HFFc6 (cell line): ENCODE measurements around the gene LPIN2. TPM values are rescaled to one million over a fixed set of nuclear protein-coding genes. Genes with fewer than 3 reads are reported as not detected.

Experiments used
- DNase-seq: peaks from one replicate; pipeline ENCODE4 v3.0.0-alpha.2; 2018
- H3K27ac Mint-ChIP-seq: 2 replicates; pipeline ENCODE4 v1.8.0; 2020; ENCODE audit warnings: mild to moderate bottlenecking, mixed read lengths
- H3K27me3 Mint-ChIP-seq: 2 replicates; pipeline ENCODE4 v1.8.0; 2021; ENCODE audit warnings: mild to moderate bottlenecking, moderate library complexity, mixed read lengths; ENCODE audit not compliant: insufficient read depth
- H3K36me3 Mint-ChIP-seq: 2 replicates; pipeline ENCODE4 v1.8.0; 2021; ENCODE audit warnings: low read depth, mixed read lengths
- H3K4me1 Mint-ChIP-seq: 2 replicates; pipeline ENCODE4 v1.8.0; 2020; ENCODE audit warnings: low read depth, mixed read lengths
- H3K4me3 Mint-ChIP-seq: 2 replicates; pipeline ENCODE4 v1.8.0; 2020; ENCODE audit warnings: mild to moderate bottlenecking, moderate library complexity, mixed read lengths
- H3K9me3 Mint-ChIP-seq: 2 replicates; pipeline ENCODE4 v1.8.0; 2020; ENCODE audit warnings: mild to moderate bottlenecking, mixed read lengths
- long read RNA-seq: library from polyadenylated mRNA; unstranded; transcript quantifications from one replicate; pipeline ENCODE4 v2.0.0, GENCODE V29; 2019
- total RNA-seq, 6 experiments: library from RNA; stranded (reverse); fragmentation: NEBNext Ultra II Directional; extraction: Animal tissue kit (Norgen Biotek cat#: 25700); gene quantifications; 2 replicates in 1 of 6; 3 replicates in 5 of 6; pipeline ENCODE4 v1.2.3, GENCODE V29; 2021
- TF ChIP-seq, protein P1 (sequence below): fragments of 200-600 bp; sonication (generic); IDR thresholded peaks from 2 replicates; pipeline ENCODE4 v1.5.0; 2021; ENCODE audit warnings: antibody characterized with exemption, mild to moderate bottlenecking

Gene LPIN2, protein sequence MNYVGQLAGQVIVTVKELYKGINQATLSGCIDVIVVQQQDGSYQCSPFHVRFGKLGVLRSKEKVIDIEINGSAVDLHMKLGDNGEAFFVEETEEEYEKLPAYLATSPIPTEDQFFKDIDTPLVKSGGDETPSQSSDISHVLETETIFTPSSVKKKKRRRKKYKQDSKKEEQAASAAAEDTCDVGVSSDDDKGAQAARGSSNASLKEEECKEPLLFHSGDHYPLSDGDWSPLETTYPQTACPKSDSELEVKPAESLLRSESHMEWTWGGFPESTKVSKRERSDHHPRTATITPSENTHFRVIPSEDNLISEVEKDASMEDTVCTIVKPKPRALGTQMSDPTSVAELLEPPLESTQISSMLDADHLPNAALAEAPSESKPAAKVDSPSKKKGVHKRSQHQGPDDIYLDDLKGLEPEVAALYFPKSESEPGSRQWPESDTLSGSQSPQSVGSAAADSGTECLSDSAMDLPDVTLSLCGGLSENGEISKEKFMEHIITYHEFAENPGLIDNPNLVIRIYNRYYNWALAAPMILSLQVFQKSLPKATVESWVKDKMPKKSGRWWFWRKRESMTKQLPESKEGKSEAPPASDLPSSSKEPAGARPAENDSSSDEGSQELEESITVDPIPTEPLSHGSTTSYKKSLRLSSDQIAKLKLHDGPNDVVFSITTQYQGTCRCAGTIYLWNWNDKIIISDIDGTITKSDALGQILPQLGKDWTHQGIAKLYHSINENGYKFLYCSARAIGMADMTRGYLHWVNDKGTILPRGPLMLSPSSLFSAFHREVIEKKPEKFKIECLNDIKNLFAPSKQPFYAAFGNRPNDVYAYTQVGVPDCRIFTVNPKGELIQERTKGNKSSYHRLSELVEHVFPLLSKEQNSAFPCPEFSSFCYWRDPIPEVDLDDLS
- total RNA-seq, result 10 to 100 TPM; 24.6 to 27.7 (median 26.3) TPM
- long read RNA-seq, partial matches to known transcripts, result 12 of 15 reads
- long read RNA-seq, other reads (novel, unspliced or antisense), result 3 of 15 reads

DNA sequence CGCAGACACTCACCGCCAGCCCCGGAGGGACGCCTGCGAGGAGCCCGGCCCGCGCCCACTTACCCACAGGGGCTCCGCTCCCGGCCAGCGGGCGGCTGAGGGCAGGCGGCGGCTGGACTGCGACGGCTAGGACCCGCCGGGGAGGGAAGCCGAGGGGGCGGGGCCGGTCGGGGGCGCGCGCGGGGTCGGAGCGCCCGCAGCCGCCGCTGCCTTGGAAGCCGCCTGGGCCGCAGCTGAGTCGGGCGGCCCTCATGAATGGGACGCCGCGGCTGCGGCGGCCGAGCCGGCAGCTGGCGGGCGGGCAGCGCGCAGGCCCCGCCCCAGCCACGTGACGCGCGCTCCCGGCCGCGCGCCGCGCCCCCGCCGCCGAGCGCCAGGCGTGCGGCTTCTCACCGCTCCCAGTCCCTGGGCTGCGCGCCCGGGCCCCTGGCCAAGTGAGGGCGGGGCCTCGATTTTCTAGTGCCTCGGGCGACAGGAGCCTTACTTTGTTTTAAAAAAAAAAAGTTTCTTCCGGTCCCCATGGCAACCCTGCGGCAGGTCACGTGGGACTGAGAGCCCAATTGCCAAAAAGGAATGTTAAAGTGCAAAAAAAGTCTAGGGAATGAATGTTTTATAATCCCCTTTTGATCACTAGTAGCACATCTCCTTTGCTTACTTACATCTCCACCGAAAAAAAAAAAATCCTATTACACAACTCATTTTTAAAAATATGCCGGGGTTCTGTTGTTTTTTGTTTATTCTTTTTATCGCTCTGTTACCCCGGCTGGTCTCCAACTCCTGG is at the start of gene LPIN2:
Gene LPIN2 (minus strand): TSS at position 121 of the 781 bp plus-strand sequence. CDS start 52,304 bp downstream, outside the sequence.
- H3K36me3 Mint-ChIP-seq, result peaks cover 27% of the 10 kb centered on the region
- peak within 1 kb of the TSS; percentile 93 for H3K4me3 Mint-ChIP-seq
- TF ChIP-seq, protein P1, sequence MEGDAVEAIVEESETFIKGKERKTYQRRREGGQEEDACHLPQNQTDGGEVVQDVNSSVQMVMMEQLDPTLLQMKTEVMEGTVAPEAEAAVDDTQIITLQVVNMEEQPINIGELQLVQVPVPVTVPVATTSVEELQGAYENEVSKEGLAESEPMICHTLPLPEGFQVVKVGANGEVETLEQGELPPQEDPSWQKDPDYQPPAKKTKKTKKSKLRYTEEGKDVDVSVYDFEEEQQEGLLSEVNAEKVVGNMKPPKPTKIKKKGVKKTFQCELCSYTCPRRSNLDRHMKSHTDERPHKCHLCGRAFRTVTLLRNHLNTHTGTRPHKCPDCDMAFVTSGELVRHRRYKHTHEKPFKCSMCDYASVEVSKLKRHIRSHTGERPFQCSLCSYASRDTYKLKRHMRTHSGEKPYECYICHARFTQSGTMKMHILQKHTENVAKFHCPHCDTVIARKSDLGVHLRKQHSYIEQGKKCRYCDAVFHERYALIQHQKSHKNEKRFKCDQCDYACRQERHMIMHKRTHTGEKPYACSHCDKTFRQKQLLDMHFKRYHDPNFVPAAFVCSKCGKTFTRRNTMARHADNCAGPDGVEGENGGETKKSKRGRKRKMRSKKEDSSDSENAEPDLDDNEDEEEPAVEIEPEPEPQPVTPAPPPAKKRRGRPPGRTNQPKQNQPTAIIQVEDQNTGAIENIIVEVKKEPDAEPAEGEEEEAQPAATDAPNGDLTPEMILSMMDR, result no peak

DNA sequence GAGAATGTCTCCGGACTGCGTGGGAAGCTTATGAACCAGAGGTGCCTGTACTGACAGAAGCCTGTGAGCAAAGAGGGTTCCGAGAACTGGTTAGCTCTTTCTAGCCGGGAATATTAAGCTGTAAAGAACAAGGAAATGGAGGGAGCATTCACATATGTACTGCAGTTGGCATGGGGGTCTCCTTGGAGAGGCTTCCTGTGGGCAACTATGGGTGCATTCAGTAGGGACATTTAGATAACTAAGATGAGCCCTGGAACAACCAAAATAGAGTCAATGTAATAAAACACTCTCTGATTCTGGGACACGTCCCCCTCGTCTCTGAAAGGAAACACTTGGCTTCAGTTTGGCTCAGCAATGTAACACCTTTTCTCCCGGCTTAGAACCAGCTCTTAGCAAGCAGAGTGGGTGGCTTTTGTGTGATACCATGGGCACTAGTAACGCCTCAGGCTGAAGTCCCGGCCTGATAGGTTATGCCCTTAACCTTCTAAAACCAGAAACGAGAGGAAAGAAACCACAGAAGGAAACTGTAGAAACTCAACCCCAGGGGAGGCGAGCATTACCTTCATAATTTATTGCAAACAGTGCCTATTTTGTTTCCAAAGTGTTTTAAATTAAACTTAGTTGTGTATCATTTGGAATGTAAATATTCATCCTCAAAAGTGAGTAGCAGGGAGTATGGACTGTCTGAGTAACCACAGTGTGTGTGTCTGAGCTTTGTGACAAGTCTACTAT is 48.8 kb upstream of the LPIN2 start:
- Mint-ChIP-seq H3K36me3 (no peaks in the 10 kb centered on the region), H3K27me3 (peaks cover 5% of the 10 kb centered on the region), H3K9me3 (no peaks in the 10 kb centered on the region), H3K27ac (no peak overlapping the region), H3K4me1 (peaks cover 14% of the 10 kb centered on the region), H3K4me3 (no peak overlapping the region)
- no peak for DNase-seq
- TF ChIP-seq, protein P1, result no peak

More for the DNA sequence above, at the start of gene LPIN2:
- peak; percentile 92 for DNase-seq
- Mint-ChIP-seq H3K27ac (peak within 1 kb of the TSS; percentile 93), H3K9me3 (no peaks in the 10 kb centered on the region), H3K27me3 (no peaks in the 10 kb centered on the region), H3K4me1 (peaks cover 59% of the 10 kb centered on the region)

DNA sequence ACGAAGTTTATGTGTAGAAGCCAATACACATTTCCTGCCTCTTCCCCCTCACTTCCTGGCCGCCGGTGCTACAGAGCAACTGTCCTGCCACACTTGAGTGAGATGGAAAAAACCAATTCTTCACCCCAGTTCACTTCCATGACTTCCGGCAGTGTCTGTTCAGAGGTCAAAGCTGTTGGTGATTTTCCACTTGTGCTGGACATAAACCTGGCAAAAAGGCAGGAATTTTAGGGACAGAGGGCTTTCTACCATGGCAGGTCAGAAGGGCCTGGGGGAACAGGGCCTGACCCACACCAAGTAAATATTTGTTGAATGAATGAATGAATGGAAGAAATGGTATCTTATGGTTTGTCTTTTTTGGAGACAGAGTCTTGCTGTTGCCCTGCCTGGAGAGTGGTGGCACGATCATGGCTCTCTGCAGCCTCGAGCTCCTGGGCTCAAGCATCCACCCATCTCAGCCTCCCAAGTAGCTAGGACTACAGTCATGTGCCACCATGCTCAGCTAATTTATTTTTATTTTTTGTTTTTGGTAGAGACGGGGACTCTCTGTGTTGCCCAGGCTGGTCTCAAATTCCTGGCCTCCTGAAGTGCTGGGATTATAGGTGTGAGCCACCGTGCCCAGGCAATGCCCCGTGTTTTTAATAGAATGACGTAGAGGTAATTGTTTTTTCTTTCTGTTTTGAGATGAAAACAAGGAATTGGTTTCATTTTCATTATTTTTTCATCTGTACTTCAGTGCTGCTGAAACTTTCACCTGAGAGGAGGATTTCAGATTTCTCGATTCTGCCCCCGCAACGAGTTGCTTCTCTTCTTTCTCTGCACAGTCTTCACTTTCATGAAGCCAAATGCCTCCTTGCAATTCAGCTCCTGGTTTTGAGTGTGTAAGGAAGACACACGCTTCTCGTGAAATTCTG is 48.0 kb upstream of the LPIN2 start:
- H3K27ac Mint-ChIP-seq, result no peak overlapping the region
- peaks cover 14% of the 10 kb centered on the region for H3K4me1 Mint-ChIP-seq
- DNase-seq, result no peak
- peaks cover 5% of the 10 kb centered on the region for H3K27me3 Mint-ChIP-seq
- TF ChIP-seq, protein P1, result no peak
- H3K9me3 Mint-ChIP-seq, result no peaks in the 10 kb centered on the region
- no peak overlapping the region for H3K4me3 Mint-ChIP-seq
- no peaks in the 10 kb centered on the region for H3K36me3 Mint-ChIP-seq

DNA sequence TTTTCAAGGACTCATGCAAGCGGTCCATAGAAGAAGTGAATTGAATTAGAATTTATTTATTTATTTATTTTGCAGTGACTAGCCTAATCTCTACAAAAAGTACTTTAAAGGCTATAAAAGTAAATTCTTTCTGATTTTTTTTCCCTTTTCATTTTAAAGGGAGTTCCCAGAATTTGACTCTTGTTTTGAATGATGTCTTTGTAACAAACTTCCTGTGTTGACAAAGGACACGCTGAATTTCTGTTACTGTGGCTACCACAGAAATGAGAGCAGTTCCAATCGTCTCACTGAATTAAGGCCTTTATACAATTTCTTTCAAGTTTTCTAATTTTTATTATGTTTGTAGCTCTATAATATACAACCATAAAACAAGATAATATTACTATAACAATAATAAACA is 46.3 kb upstream of the LPIN2 start:
- Mint-ChIP-seq H3K36me3 (no peaks in the 10 kb centered on the region), H3K27ac (no peak overlapping the region)

More for the DNA sequence above, 46.3 kb upstream of the LPIN2 start:
- Mint-ChIP-seq H3K9me3 (no peaks in the 10 kb centered on the region), H3K27me3 (peaks cover 5% of the 10 kb centered on the region; the same call in 1 of the 2 replicates), H3K4me1 (peaks cover 14% of the 10 kb centered on the region), H3K4me3 (no peak overlapping the region)
- TF ChIP-seq, protein P1, result no peak
- no peak for DNase-seq
